ENCODE measurements around the gene ADGRE2. TPM values are rescaled to one million over a fixed set of nuclear protein-coding genes. Genes with fewer than 3 reads are reported as not detected.

Gene ADGRE2
- total RNA-seq, 1 donor from 2014 or later, result 1.1 TPM

DNA sequence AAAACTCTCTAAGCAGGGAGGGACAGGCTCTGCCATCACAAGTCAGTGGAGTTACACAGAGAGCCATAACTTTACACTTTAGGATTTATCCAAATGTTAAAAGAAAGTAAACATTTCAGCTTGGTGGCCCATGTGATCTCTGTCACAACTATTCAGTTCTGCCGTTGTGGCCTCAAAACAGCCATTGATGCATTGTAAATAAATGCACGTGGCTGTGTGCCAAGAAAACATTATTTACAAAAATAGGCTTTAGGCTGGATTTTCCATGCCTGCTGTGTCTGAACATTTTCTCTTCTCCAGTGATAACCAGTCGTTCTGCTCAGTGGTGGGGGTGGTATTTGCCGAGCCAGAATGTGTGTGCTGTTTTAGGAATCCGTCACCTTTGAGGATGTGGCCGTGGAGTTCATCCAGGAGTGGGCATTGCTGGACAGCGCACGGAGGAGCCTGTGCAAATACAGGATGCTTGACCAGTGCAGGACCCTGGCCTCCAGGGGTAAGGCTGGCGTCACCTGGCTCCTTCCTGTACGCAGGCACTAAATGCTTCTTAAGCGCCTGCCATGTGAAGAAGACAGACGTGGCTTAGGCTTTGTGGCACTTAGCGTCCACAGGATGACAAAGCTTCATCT is 83.6 kb downstream of the ADGRE2 start:
- Mint-ChIP-seq H3K4me1 (ENCODE audit: unreplicated experiment) (peaks cover 5% of the 10 kb centered on the region), H3K27ac (no peak overlapping the region), H3K4me3 (no peak overlapping the region), H3K9me3 (no peaks in the 10 kb centered on the region), H3K36me3 (peaks cover 13% of the 10 kb centered on the region), H3K27me3 (no peaks in the 10 kb centered on the region)
- no peak for DNase-seq (ENCODE audit: extremely low spot score, unreplicated experiment)
- TF ChIP-seq CTCF (conservative IDR thresholded peaks at IDR 0.05), result no peak

DNA sequence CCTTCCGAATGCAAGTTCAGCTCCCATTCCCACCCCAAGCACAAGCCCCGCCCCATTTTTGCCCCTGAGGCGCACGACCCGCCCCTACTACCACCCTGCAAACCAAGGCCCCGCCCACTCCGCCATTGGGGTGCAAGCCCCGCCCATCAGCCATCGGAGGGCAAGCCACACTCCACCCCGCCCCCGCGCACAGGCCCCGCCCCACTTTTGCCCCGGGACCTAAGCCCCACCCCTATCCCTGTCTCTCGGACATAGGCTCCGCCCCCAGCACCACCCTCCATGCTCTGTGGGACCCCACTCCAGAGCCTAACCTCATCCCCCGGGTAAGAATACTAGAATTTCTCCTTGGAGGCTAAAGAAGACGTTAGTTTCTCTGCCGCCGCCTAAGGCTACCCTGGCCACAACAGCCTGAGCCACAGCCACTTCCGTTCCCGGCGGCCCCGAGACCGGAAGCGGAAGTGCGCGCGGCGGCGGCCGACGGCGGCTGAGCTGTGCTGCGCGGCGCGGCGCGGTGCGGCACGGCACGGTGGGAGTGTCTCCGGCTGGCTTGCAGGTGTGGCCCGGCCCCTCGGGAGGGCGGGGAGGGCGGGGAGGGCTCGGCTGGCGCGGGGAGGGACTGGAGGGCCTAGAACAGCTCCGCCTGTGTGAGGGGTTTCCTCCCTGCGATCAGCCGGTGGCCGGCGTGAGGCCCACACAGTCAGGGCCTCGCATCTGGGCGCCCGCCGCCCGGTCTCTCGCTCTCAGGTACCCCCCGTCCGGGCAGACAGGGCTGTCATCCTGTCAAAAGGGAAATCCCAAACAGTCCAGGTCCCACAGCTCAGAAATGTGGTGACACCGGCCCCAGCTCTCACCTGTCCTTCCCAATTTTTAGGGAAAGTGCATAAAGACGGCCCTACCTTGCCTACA is 88.5 kb downstream of the ADGRE2 start, which contains the start of gene ZNF333:
ZNF333 (plus strand) TSS at position 451 of the 906 bp plus-strand sequence. CDS start 3,444 bp downstream, outside the sequence.
- DNase-seq (ENCODE audit: extremely low spot score, unreplicated experiment), result peak; percentile 98
- no peak for TF ChIP-seq CTCF (conservative IDR thresholded peaks at IDR 0.05)
- Mint-ChIP-seq H3K36me3 (no peaks in the 10 kb centered on the region), H3K27me3 (peaks cover 10% of the 10 kb centered on the region), H3K9me3 (no peaks in the 10 kb centered on the region), H3K27ac (peak within 1 kb of the TSS; percentile 98), H3K4me3 (peak within 1 kb of the TSS; percentile 96), H3K4me1 (ENCODE audit: unreplicated experiment) (peaks cover 5% of the 10 kb centered on the region)

GRCh38 chr19:14686411-14686810 is 91.9 kb downstream of the ADGRE2 start:
- TF ChIP-seq CTCF (conservative IDR thresholded peaks at IDR 0.05), result peak; percentile 56
- H3K27me3 Mint-ChIP-seq, result peaks cover 24% of the 10 kb centered on the region
- no peaks in the 10 kb centered on the region for H3K36me3 Mint-ChIP-seq
- DNase-seq (ENCODE audit: extremely low spot score, unreplicated experiment), result no peak
- H3K4me1 Mint-ChIP-seq (ENCODE audit: unreplicated experiment), result no peaks in the 10 kb centered on the region
- H3K4me3 Mint-ChIP-seq, result no peak overlapping the region
- no peaks in the 10 kb centered on the region for H3K9me3 Mint-ChIP-seq
- H3K27ac Mint-ChIP-seq, result no peak overlapping the region

DNA sequence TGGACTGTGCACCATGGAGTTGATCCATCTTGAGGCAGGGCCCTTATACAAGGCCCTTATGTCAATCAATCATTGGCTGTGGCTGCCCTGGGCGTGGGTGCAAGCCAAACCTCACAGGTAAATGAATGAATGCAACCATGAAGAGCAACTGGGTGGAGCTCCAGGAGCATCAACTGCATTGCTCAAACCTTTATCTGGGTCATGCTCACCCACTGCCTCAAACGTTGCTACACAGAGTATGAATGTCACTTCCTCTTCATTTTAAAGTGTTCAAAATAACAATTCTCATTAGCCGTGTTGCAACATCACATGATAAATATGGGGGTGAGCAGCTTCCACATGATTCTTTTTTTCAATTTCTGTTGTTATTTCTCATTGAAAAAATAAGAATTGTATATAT is 94.9 kb downstream of the ADGRE2 start:
- Mint-ChIP-seq H3K9me3 (no peaks in the 10 kb centered on the region), H3K27me3 (peaks cover 32% of the 10 kb centered on the region), H3K27ac (no peak overlapping the region), H3K36me3 (no peaks in the 10 kb centered on the region), H3K4me1 (ENCODE audit: unreplicated experiment) (no peaks in the 10 kb centered on the region), H3K4me3 (no peak overlapping the region)
- DNase-seq (ENCODE audit: extremely low spot score, unreplicated experiment), result no peak
- TF ChIP-seq CTCF (conservative IDR thresholded peaks at IDR 0.05), result no peak

Other genes with a start within 250 kb of the ADGRE2 start
- 171 and 240 TPM in 2 replicates for gene TECR, start 249.0 kb downstream of the ADGRE2 start, total RNA-seq (ENCODE audit: low replicate concordance)
- 137 and 188 TPM in 2 replicates for gene NDUFB7, start 206.5 kb downstream of the ADGRE2 start, total RNA-seq (ENCODE audit: low replicate concordance)
- gene CLEC17A, start 195.5 kb downstream of the ADGRE2 start, total RNA-seq (ENCODE audit: low replicate concordance), result not detected in 2 replicates
- gene ADGRE3, start 103.7 kb downstream of the ADGRE2 start, total RNA-seq (ENCODE audit: low replicate concordance), result not detected in 2 replicates
- gene ZNF333, start 88.5 kb downstream of the ADGRE2 start, total RNA-seq (ENCODE audit: low replicate concordance), result 11.1 and 22.5 TPM in 2 replicates
- gene OR7A5, start 56.6 kb upstream of the ADGRE2 start, total RNA-seq (ENCODE audit: low replicate concordance), result not detected in 2 replicates
- not detected in 2 replicates for gene OR7C1, start 56.6 kb upstream of the ADGRE2 start, total RNA-seq (ENCODE audit: low replicate concordance)
- not detected in 2 replicates for gene OR7A10, start 70.4 kb upstream of the ADGRE2 start, total RNA-seq (ENCODE audit: low replicate concordance)
- gene OR7A17, start 107.6 kb upstream of the ADGRE2 start, total RNA-seq (ENCODE audit: low replicate concordance), result not detected in 2 replicates
- gene OR7C2, start 162.9 kb upstream of the ADGRE2 start, total RNA-seq (ENCODE audit: low replicate concordance), result not detected in 2 replicates
- 6.4 and 15.2 TPM in 2 replicates for gene SLC1A6, start 201.3 kb upstream of the ADGRE2 start, total RNA-seq (ENCODE audit: low replicate concordance)